CD8-positive, alpha-beta memory T cell (primary cell): ENCODE results near the gene C22orf39. TPM values are rescaled to one million over a fixed set of nuclear protein-coding genes. Genes with fewer than 3 reads are reported as not detected.

Experiments
- CTCF ChIA-PET: fragments of 350-600 bp; sonication (Branson Sonifier 250); formaldehyde crosslinking; loops from one replicate; lab custom pipeline; 2021; ENCODE audit warnings: antibody characterized with exemption; lab: Charles Lee
- POLR2A ChIA-PET: fragments of 350-600 bp; sonication (Branson Sonifier 250); formaldehyde crosslinking; loops from one replicate; lab custom pipeline; 2021; ENCODE audit warnings: antibody characterized with exemption; lab: Charles Lee
- DNase-seq, 5 donors: peaks; one replicate each; pipeline versions ENCODE4 v3.0.0 to v3.0.0-alpha.2; 2020 to 2022; ENCODE audit warnings: mixed read lengths in 1 of 5
- H3K27ac ChIP-seq: one replicate; pipeline ENCODE4 v1.7.0; 2013; ENCODE audit warnings: low read depth, mild to moderate bottlenecking, low read length, moderate library complexity
- H3K27me3 ChIP-seq: 2 replicates; pipeline ENCODE4 v1.7.0; 2013; ENCODE audit warnings: low read length, mild to moderate bottlenecking; ENCODE audit not compliant: insufficient read depth, poor library complexity, severe bottlenecking
- H3K36me3 ChIP-seq: 2 replicates; pipeline ENCODE4 v1.7.0; 2013; ENCODE audit warnings: mild to moderate bottlenecking, low read length, moderate library complexity; ENCODE audit not compliant: insufficient read depth
- H3K4me1 ChIP-seq: 2 replicates; pipeline ENCODE4 v1.7.0; 2013; ENCODE audit warnings: mild to moderate bottlenecking, low read length, moderate library complexity; ENCODE audit not compliant: insufficient read depth
- H3K4me3 ChIP-seq: 2 replicates; pipeline ENCODE4 v1.7.0; 2013; ENCODE audit warnings: mild to moderate bottlenecking, low read length
- H3K9me3 ChIP-seq: 2 replicates; pipeline ENCODE4 v1.7.0; 2013; ENCODE audit warnings: mild to moderate bottlenecking, low read length
- H3K27ac Mint-ChIP-seq, 8 donors: one replicate each; pipeline ENCODE4 v1.8.0; 2020 to 2021; ENCODE audit warnings: mixed read lengths in 8 of 8, mild to moderate bottlenecking in 6 of 8, inconsistent platforms in 3 of 8, moderate library complexity in 3 of 8
- H3K27me3 Mint-ChIP-seq, 2 donors: one replicate each; pipeline ENCODE4 v1.8.0; 2020 to 2021; ENCODE audit warnings: mixed read lengths in 2 of 2, mild to moderate bottlenecking in 1 of 2, moderate library complexity in 1 of 2
- H3K36me3 Mint-ChIP-seq, 3 donors: one replicate each; pipeline ENCODE4 v1.8.0; 2020 to 2021; ENCODE audit warnings: mixed read lengths in 3 of 3, inconsistent platforms in 1 of 3, mild to moderate bottlenecking in 1 of 3
- H3K4me1 Mint-ChIP-seq, 3 donors: one replicate each; pipeline ENCODE4 v1.8.0; 2020 to 2021; ENCODE audit warnings: mixed read lengths in 3 of 3, inconsistent platforms in 1 of 3, mild to moderate bottlenecking in 1 of 3
- H3K4me3 Mint-ChIP-seq, 7 donors: one replicate each; pipeline ENCODE4 v1.8.0; 2020 to 2021; ENCODE audit warnings: mixed read lengths in 7 of 7, mild to moderate bottlenecking in 6 of 7, moderate library complexity in 4 of 7, inconsistent platforms in 2 of 7
- H3K9me3 Mint-ChIP-seq, 5 donors: one replicate each; pipeline ENCODE4 v1.8.0; 2020 to 2022; ENCODE audit warnings: mixed read lengths in 5 of 5, mild to moderate bottlenecking in 3 of 5, moderate library complexity in 2 of 5, inconsistent platforms in 1 of 5
- polyA plus RNA-seq: library from polyadenylated mRNA; unstranded; fragments of 300-500 nt; fragmentation: Illumina TruSeq; gene quantifications from one replicate; pipeline ENCODE4 v1.2.3, GENCODE V29; 2021
- total RNA-seq, 2 experiments: library from RNA; stranded (reverse); gene quantifications; one replicate each; pipeline ENCODE4 v1.2.3, GENCODE V29; 2021

C22orf39 gene
- total and polyA plus RNA-seq, 3 experiments from 2014 or later: 24.4 to 59.9 (median 27.7) TPM

- Mint-ChIP-seq H3K27me3 (no peaks in the 10 kb centered on the region), H3K4me3 (no peak overlapping the region), H3K36me3 (no peaks in the 10 kb centered on the region), H3K4me1 (peaks cover 0 to 5% (median 0%) of the 10 kb centered on the region in 3 donors), H3K9me3 (no peaks in the 10 kb centered on the region), H3K27ac (no peak overlapping the region)
- ChIA-PET POLR2A (no interaction called here), CTCF (no interaction called here)
- no peak overlapping the region for H3K4me3 ChIP-seq
- no peak for DNase-seq
- no peaks in the 10 kb centered on the region for H3K4me1 ChIP-seq
- H3K27me3 ChIP-seq: no peaks in the 10 kb centered on the region
- no peaks in the 10 kb centered on the region for H3K36me3 ChIP-seq
- no peak overlapping the region for H3K27ac ChIP-seq
- H3K9me3 ChIP-seq: no peaks in the 10 kb centered on the region
These were observed 43.2 kb upstream of the C22orf39 start for GRCh38 chr22:19490628-19491230.

DNA sequence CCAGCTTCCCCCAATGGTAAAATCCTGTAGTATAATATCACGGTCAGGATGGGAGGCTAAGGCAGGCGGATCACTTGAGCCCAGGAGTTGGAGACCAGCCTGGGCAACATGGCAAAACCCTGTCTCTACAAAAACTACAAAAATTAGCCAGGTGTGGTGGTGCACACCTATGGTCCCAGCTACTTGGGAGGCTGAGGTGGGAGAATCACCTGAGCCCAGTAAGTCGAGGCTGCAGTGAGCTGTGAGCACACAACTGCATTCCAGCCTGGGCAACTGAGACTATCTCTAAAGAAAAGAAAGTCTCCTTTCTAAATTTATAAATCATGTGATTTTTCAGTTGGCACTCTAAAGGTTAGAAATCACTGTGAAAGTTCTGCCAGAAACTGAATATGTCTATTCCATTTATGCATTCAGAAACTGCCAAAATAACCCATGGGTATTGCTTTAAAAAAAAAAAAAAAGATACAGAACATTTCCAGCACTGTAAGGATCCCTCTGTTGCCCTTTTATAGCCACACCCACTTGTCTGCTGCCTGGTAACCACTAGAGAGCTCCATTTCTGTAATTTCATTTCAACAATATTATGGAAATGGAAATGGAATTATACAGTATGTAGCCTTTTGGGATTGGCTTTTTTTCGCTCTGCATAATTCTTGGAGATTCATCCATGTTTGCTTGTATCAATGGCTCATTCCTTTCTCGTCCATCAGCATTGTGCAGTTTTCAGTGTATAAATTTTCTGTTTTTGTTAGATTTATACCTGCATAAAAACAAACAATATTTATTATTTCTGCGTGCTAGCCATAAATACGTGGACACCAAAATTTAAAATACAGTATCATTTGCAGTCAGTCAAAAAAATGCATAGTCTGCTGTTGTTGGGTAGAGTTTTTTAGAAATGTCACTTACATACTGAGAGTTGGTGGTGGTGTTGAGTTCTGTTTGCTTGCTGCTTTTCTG is 41.7 kb upstream of the C22orf39 start:
- Mint-ChIP-seq H3K36me3 (no peaks in the 10 kb centered on the region), H3K27me3 (no peaks in the 10 kb centered on the region), H3K4me1 (peaks cover 0 to 5% (median 0%) of the 10 kb centered on the region in 3 donors), H3K27ac (no peak overlapping the region), H3K9me3 (no peaks in the 10 kb centered on the region), H3K4me3 (no peak overlapping the region)
- no peak overlapping the region for H3K4me3 ChIP-seq
- no peaks in the 10 kb centered on the region for H3K36me3 ChIP-seq
- no peak for DNase-seq
- ChIA-PET CTCF (interaction anchor here (1.0 kb wide), 1 partner anchor 10 kb away, joined by 3 read pairs; the partner anchor contains the start of gene CDC45), POLR2A (no interaction called here)
- H3K4me1 ChIP-seq: no peaks in the 10 kb centered on the region
- no peak overlapping the region for H3K27ac ChIP-seq
- no peaks in the 10 kb centered on the region for H3K27me3 ChIP-seq
- H3K9me3 ChIP-seq: no peaks in the 10 kb centered on the region

DNA sequence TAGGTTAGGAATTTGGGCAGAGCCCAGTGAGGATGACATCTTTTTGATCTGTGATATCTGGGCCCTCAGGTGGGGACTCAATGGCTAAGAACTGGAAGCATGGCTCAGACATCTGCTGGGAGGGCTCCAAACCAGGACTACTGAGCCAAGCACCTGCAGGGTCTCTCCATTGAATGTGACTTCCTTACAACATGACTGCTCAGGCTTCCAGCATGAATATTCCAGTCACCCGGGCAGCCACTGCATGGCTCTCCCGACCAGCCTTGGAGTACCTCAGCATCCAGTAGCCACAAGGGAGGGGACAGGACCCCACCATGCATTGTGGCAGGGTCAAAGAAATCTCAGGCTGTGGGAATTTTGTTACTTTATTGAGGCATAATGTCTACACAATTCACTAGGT is 40.8 kb upstream of the C22orf39 start:
- no peaks in the 10 kb centered on the region for H3K9me3 ChIP-seq
- H3K36me3 ChIP-seq: no peaks in the 10 kb centered on the region
- Mint-ChIP-seq H3K4me1 (peaks cover 0 to 5% (median 0%) of the 10 kb centered on the region in 3 donors), H3K36me3 (no peaks in the 10 kb centered on the region), H3K4me3 (no peak overlapping the region), H3K27me3 (no peaks in the 10 kb centered on the region), H3K27ac (peak overlapping the region in 1 of 8 donors; percentile 47), H3K9me3 (no peaks in the 10 kb centered on the region)
- CTCF ChIA-PET: interaction anchor here (1.0 kb wide), 1 partner anchor 9 kb away, joined by 3 read pairs; the partner anchor contains the start of gene CDC45
- no peak overlapping the region for H3K4me3 ChIP-seq
- no peak for DNase-seq
- H3K27ac ChIP-seq: no peak overlapping the region
- POLR2A ChIA-PET: interaction anchor here (0.7 kb wide), 2 partner anchors 9 to 37 kb away, joined by 5 to 6 read pairs; partner anchors contain the start of gene CDC45
- no peaks in the 10 kb centered on the region for H3K27me3 ChIP-seq
- no peaks in the 10 kb centered on the region for H3K4me1 ChIP-seq

- Mint-ChIP-seq H3K4me3 (no peak overlapping the region), H3K27me3 (no peaks in the 10 kb centered on the region), H3K4me1 (peaks cover 7 to 11% (median 10%) of the 10 kb centered on the region in 3 donors), H3K9me3 (no peaks in the 10 kb centered on the region), H3K27ac (no peak overlapping the region), H3K36me3 (peaks cover 0 to 3% (median 0%) of the 10 kb centered on the region in 3 donors)
- ChIA-PET CTCF (no interaction called here), POLR2A (no interaction called here)
- no peak overlapping the region for H3K27ac ChIP-seq
- no peaks in the 10 kb centered on the region for H3K4me1 ChIP-seq
- DNase-seq: no peak
- no peaks in the 10 kb centered on the region for H3K36me3 ChIP-seq
- H3K27me3 ChIP-seq: no peaks in the 10 kb centered on the region
- H3K9me3 ChIP-seq: no peaks in the 10 kb centered on the region
- H3K4me3 ChIP-seq: no peak overlapping the region
These were observed 36.2 kb upstream of the C22orf39 start for GRCh38 chr22:19483481-19484244.

- ChIA-PET POLR2A (no interaction called here), CTCF (no interaction called here)
- H3K27me3 Mint-ChIP-seq: no peaks in the 10 kb centered on the region
- peak overlapping the region in 1 of 7 donors; percentile 7 for H3K4me3 Mint-ChIP-seq
- no peak for DNase-seq
- Histone ChIP-seq H3K36me3 (no peaks in the 10 kb centered on the region), H3K9me3 (no peaks in the 10 kb centered on the region), H3K4me1 (peaks cover 8% of the 10 kb centered on the region), H3K4me3 (no peak overlapping the region), H3K27me3 (no peaks in the 10 kb centered on the region), H3K27ac (no peak overlapping the region)
- peaks cover 17 to 21% (median 21%) of the 10 kb centered on the region in 3 donors for H3K4me1 Mint-ChIP-seq
- H3K9me3 Mint-ChIP-seq: no peaks in the 10 kb centered on the region
- H3K36me3 Mint-ChIP-seq: peaks cover 0 to 9% (median 0%) of the 10 kb centered on the region in 3 donors
- no peak overlapping the region for H3K27ac Mint-ChIP-seq
These were observed 34.8 kb upstream of the C22orf39 start for GRCh38 chr22:19482297-19482696.

DNA sequence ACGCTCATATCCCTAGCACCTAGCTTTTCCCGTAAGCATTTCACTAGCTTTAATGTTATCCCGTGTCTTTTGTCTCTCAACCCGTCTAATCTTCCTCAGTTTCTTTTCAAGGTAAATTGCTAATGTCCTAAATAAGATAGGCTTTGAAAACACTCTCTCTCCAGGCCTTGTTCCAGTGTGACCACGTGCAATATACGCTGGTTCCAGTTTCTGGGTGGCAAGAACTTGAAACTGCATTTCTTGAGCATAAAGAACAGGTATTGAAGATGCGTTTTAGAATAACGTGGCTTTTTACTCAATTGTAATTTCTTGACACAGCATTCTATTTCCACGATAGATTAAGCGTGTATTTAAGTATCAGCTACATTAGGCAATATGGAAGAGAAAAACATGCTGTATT is 33.3 kb upstream of the C22orf39 start:
- DNase-seq: no peak
- H3K36me3 Mint-ChIP-seq: peaks cover 0 to 13% (median 0%) of the 10 kb centered on the region in 3 donors
- POLR2A ChIA-PET: no interaction called here
- peaks cover 4% of the 10 kb centered on the region for H3K36me3 ChIP-seq
- no peaks in the 10 kb centered on the region for H3K27me3 Mint-ChIP-seq
- H3K27me3 ChIP-seq: no peaks in the 10 kb centered on the region
- peak overlapping the region in 2 of 8 donors; percentile 58 to 99 for H3K27ac Mint-ChIP-seq
- peak overlapping the region in 6 of 7 donors; percentile 88 to 96 (median 93) for H3K4me3 Mint-ChIP-seq
- H3K4me1 ChIP-seq: peaks cover 11% of the 10 kb centered on the region
- H3K27ac ChIP-seq: peak overlapping the region; percentile 100
- no peaks in the 10 kb centered on the region for H3K9me3 Mint-ChIP-seq
- CTCF ChIA-PET: no interaction called here
- no peaks in the 10 kb centered on the region for H3K9me3 ChIP-seq
- H3K4me3 ChIP-seq: peak overlapping the region; percentile 85
- peaks cover 23 to 33% (median 31%) of the 10 kb centered on the region in 3 donors for H3K4me1 Mint-ChIP-seq

GRCh38 chr22:19480173-19480568 is 32.7 kb upstream of the C22orf39 start:
- H3K9me3 ChIP-seq: no peaks in the 10 kb centered on the region
- peak overlapping the region in 5 of 8 donors; percentile 73 to 100 (median 99) for H3K27ac Mint-ChIP-seq
- H3K4me1 ChIP-seq: peaks cover 11% of the 10 kb centered on the region
- H3K27ac ChIP-seq: peak overlapping the region; percentile 100
- ChIA-PET POLR2A (interaction anchor here (0.9 to 1.3 kb wide), 7 partner anchors 33 to 540 kb away, joined by 3 to 11 read pairs (median 7); partner anchors contain the start of genes C22orf39, CLTCL1, DGCR2 and ESS2), CTCF (interaction anchor here (1.0 to 1.8 kb wide), 2 partner anchors 9 to 336 kb away, joined by 3 to 7 read pairs; partner anchors contain the start of gene ESS2)
- H3K27me3 Mint-ChIP-seq: no peaks in the 10 kb centered on the region
- H3K36me3 ChIP-seq: peaks cover 4% of the 10 kb centered on the region
- no peaks in the 10 kb centered on the region for H3K9me3 Mint-ChIP-seq
- peaks cover 0 to 16% (median 2%) of the 10 kb centered on the region in 3 donors for H3K36me3 Mint-ChIP-seq
- H3K27me3 ChIP-seq: no peaks in the 10 kb centered on the region
- H3K4me3 Mint-ChIP-seq: peak overlapping the region; percentile 88 to 99 (median 93)
- H3K4me1 Mint-ChIP-seq: peaks cover 28 to 39% (median 37%) of the 10 kb centered on the region in 3 donors
- no peak for DNase-seq
- peak overlapping the region; percentile 85 for H3K4me3 ChIP-seq
